Calu3 (cell line): ENCODE results near the gene MRPL24. TPM values are rescaled to one million over a fixed set of nuclear protein-coding genes. Genes with fewer than 3 reads are reported as not detected.
A peak's percentile ranks its signal among the peaks of the same experiment; 100 is the strongest.

Experiments used
- BruUV-seq: library from RNA; stranded (reverse); fragments of 400-500 nt; replicated peaks from 2 replicates; lab custom pipeline; 2021; lab: Mats Ljungman, UMichigan
- CTCF ChIA-PET: fragments of 300-600 bp; sonication (Branson Sonifier 250); formaldehyde crosslinking; loops from one replicate; lab custom pipeline; 2022; ENCODE audit warnings: antibody characterized with exemption; lab: Charles Lee
- DNase-seq: peaks from one replicate; pipeline ENCODE4 v3.0.0; 2022
- H3K27ac Mint-ChIP-seq: one replicate; pipeline ENCODE4 v1.8.0; 2022; ENCODE audit warnings: mixed read lengths; ENCODE audit not compliant: unreplicated experiment
- H3K27me3 Mint-ChIP-seq: one replicate; pipeline ENCODE4 v1.8.0; 2022; ENCODE audit warnings: mixed read lengths; ENCODE audit not compliant: unreplicated experiment
- H3K36me3 Mint-ChIP-seq: one replicate; pipeline ENCODE4 v1.8.0; 2022; ENCODE audit warnings: mild to moderate bottlenecking, moderate library complexity, mixed read lengths; ENCODE audit not compliant: insufficient read depth, unreplicated experiment
- H3K4me1 Mint-ChIP-seq: one replicate; pipeline ENCODE4 v1.8.0; 2022; ENCODE audit warnings: mild to moderate bottlenecking, low read depth, mixed read lengths; ENCODE audit not compliant: unreplicated experiment
- H3K4me3 Mint-ChIP-seq: one replicate; pipeline ENCODE4 v1.8.0; 2022; ENCODE audit warnings: mild to moderate bottlenecking, low read depth, moderate library complexity, mixed read lengths; ENCODE audit not compliant: unreplicated experiment
- H3K9me3 Mint-ChIP-seq: one replicate; pipeline ENCODE4 v1.8.0; 2022; ENCODE audit warnings: low read depth, mixed read lengths; ENCODE audit not compliant: unreplicated experiment
- CTCF ChIP-seq: fragments of 200-600 bp; IDR thresholded peaks from one replicate; pipeline ENCODE4 v1.8.0; 2022; ENCODE audit warnings: antibody characterized with exemption; ENCODE audit not compliant: unreplicated experiment
- intact Hi-C: fragments of 100-400 bp; cut with micrococcal nuclease; formaldehyde crosslinking; loops from one replicate; pipeline ENCODE4 v1.10.0; 2022; ENCODE audit not compliant: unreplicated experiment
- total RNA-seq: library from RNA; stranded (reverse); gene quantifications from 2 replicates; pipeline ENCODE4 v1.2.3, GENCODE V29; 2022

The MRPL24 gene
- total RNA-seq, 1 experiment from 2014 or later, result 138 TPM

GRCh38 chr1:156725683-156726280, 15.1 kb downstream of the MRPL24 start:
- peak; percentile 94 for DNase-seq
- intact Hi-C loops, result loop anchor here (1.0 to 5.0 kb wide), 6 partner anchors 32 to 165 kb away; partner anchors contain the start of genes NTRK1 and PRCC
- H3K9me3 Mint-ChIP-seq, result no peaks in the 10 kb centered on the region
- H3K27ac Mint-ChIP-seq, result no peak overlapping the region
- peaks cover 28% of the 10 kb centered on the region for H3K4me1 Mint-ChIP-seq
- no TSS peak for BruUV-seq
- CTCF ChIA-PET, result interaction anchor here (0.6 to 5.1 kb wide), 28 partner anchors 8 to 202 kb away, joined by 3 to 199 read pairs (median 8); partner anchors contain the start of genes CRABP2, HAPLN2, HDGF and INSRR
- peaks cover 7% of the 10 kb centered on the region for H3K36me3 Mint-ChIP-seq
- no peak overlapping the region for H3K4me3 Mint-ChIP-seq
- H3K27me3 Mint-ChIP-seq, result no peaks in the 10 kb centered on the region
- TF ChIP-seq CTCF, result peak; percentile 91

GRCh38 chr1:156721535-156721934, 19.4 kb downstream of the MRPL24 start:
- no peaks in the 10 kb centered on the region for H3K9me3 Mint-ChIP-seq
- peaks cover 17% of the 10 kb centered on the region for H3K4me1 Mint-ChIP-seq
- TF ChIP-seq CTCF, result no peak
- intact Hi-C loops, result no loop called here
- DNase-seq, result no peak
- CTCF ChIA-PET, result interaction anchor here (1.3 kb wide), 1 partner anchor 32 kb away, joined by 4 read pairs; no protein-coding TSS in a partner anchor
- no peak overlapping the region for H3K27ac Mint-ChIP-seq
- H3K4me3 Mint-ChIP-seq, result no peak overlapping the region
- H3K36me3 Mint-ChIP-seq, result peaks cover 18% of the 10 kb centered on the region
- no peaks in the 10 kb centered on the region for H3K27me3 Mint-ChIP-seq
- no TSS peak for BruUV-seq

GRCh38 chr1:156721131-156721530, 19.8 kb downstream of the MRPL24 start:
- Mint-ChIP-seq H3K9me3 (no peaks in the 10 kb centered on the region), H3K4me1 (peaks cover 17% of the 10 kb centered on the region), H3K4me3 (no peak overlapping the region), H3K36me3 (peaks cover 18% of the 10 kb centered on the region), H3K27ac (no peak overlapping the region), H3K27me3 (no peaks in the 10 kb centered on the region)
- BruUV-seq, result no TSS peak
- CTCF ChIA-PET, result no interaction called here
- TF ChIP-seq CTCF, result no peak
- intact Hi-C loops, result no loop called here
- no peak for DNase-seq

- BruUV-seq, result no TSS peak
- Mint-ChIP-seq H3K27me3 (no peaks in the 10 kb centered on the region), H3K9me3 (no peaks in the 10 kb centered on the region), H3K4me1 (peaks cover 8% of the 10 kb centered on the region), H3K27ac (no peak overlapping the region), H3K36me3 (peaks cover 23% of the 10 kb centered on the region), H3K4me3 (no peak overlapping the region)
- intact Hi-C loops, result no loop called here
- no peak for DNase-seq
- CTCF ChIA-PET, result interaction anchor here (0.7 to 1.5 kb wide), 2 partner anchors 8 to 171 kb away, joined by 3 to 5 read pairs; no protein-coding TSS in a partner anchor
- no peak for TF ChIP-seq CTCF
These were observed 23.5 kb downstream of the MRPL24 start for GRCh38 chr1:156717351-156717750.
